Psoas muscle (tissue), 8 donors: Measurements from ENCODE around the gene KRT7. TPM values are rescaled to one million over a fixed set of nuclear protein-coding genes. Genes with fewer than 3 reads are reported as not detected.
A peak's percentile ranks its signal among the peaks of the same experiment; 100 is the strongest.
"Not testable (repeated sequence)": the region's sequence is repeated elsewhere in the genome, so short reads cannot be mapped to it uniquely, and the experiment has no call there.

Experiments
- ATAC-seq, 4 donors: fragments of 200-7000 bp; cut with Tn5 transposase; one replicate each; pipeline ENCODE4 v1.9.1; 2020; ENCODE audit warnings: moderate library complexity in 3 of 4, mild to moderate bottlenecking in 2 of 4
- DNase-seq, 2 donors: peaks; one replicate each; pipeline ENCODE4 v3.0.0-alpha.2; 2020
- H3K27ac ChIP-seq: fragments of 200-600 bp; one replicate; pipeline ENCODE4 v1.8.0; 2022
- H3K27me3 ChIP-seq, 3 donors: fragments of 200-600 bp in 1 of 3; one replicate each; pipeline versions ENCODE4 v1.6.1 to v1.8.0; 2013 to 2022; ENCODE audit warnings: low read length in 2 of 3, mild to moderate bottlenecking in 2 of 3, moderate library complexity in 1 of 3; ENCODE audit not compliant: insufficient read depth in 3 of 3
- H3K36me3 ChIP-seq, 2 donors: fragments of 200-600 bp in 1 of 2; one replicate each; pipeline versions ENCODE4 v1.6.1 to v1.8.0; 2013 to 2022; ENCODE audit warnings: low read depth in 1 of 2, mild to moderate bottlenecking in 1 of 2, moderate library complexity in 1 of 2; ENCODE audit not compliant: insufficient read depth in 1 of 2
- H3K4me1 ChIP-seq: fragments of 200-600 bp; one replicate; pipeline ENCODE4 v1.8.0; 2022
- H3K4me3 ChIP-seq: fragments of 200-600 bp; one replicate; pipeline ENCODE4 v1.8.0; 2022; ENCODE audit warnings: mild to moderate bottlenecking
- H3K9me3 ChIP-seq: fragments of 200-600 bp; one replicate; pipeline ENCODE4 v1.8.0; 2022
- whole genome bisulfite sequencing, 3 donors: extraction: QIAGEN DNeasy Blood & Tissue Kit; methylation state at CpG; one replicate each; pipeline versions ENCODE4 v1.1.6 to v1.1.7; 2013; 5-methylcytosine and 5-hydroxymethylcytosine counted together
- intact Hi-C, 2 donors: fragments of 100-400 bp; cut with DNase I; formaldehyde crosslinking; loops; one replicate each; pipeline versions ENCODE4 v1.11.0 to v1.14.2; 2022
- polyA plus RNA-seq, 3 donors: library from polyadenylated mRNA; stranded (reverse); fragments of 200-250 nt; gene quantifications; one replicate each; pipeline ENCODE4 v1.2.3, GENCODE V29; 2013
- total RNA-seq, 4 donors: library from RNA; stranded (reverse); fragmentation: NEBNext Ultra II Directional in 2 of 4; extraction: Animal tissue kit (Norgen Biotek cat#: 25700) in 2 of 4; gene quantifications; one replicate each; pipeline versions ENCODE4 v1.2.1 to v1.2.4, GENCODE V29; 2021 to 2023
- TF ChIP-seq, protein P1 (sequence below): fragments of 200-600 bp; IDR thresholded peaks from one replicate; pipeline ENCODE4 v1.8.0; 2022; ENCODE audit warnings: antibody characterized with exemption
- donor health status: healthy with polysubstance abuse.
- donor health status: DM: no; HTN: no; CAD: no; lungs with moderate emphysema.
- donor health status: Bipolar disorder and iron deficiency.
- donor health status: healthy.
- donor health status: DM: yes; HTN: yes; CAD: no.
- donor health status: DM: no; HTN: no; CAD: no.
- donor health status: DM: no; HTN: no; CAD: no.
- donor health status: DM: yes; HTN: yes; CAD: no.

Gene KRT7
- total and polyA plus RNA-seq, 7 donors = 0.39 to 3.9 (median 1.6) TPM

GRCh38 chr12:52280796-52281560 lies 47.9 kb downstream of the KRT7 start:
- intact Hi-C loops = no loop called here
- DNase-seq = peak; percentile 77 to 79
- Histone ChIP-seq H3K4me3 (no peak overlapping the region), H3K4me1 (peaks cover 7% of the 10 kb centered on the region), H3K27ac (peak overlapping the region; percentile 39), H3K36me3 (no peaks in the 10 kb centered on the region), H3K9me3 (no peaks in the 10 kb centered on the region), H3K27me3 (no peaks in the 10 kb centered on the region)
- 36 to 48% (median 42%) methylated on average over 4 of the region's 4 CpGs for WGBS, 3 donors
- peak; percentile 28 to 73 (median 67) for ATAC-seq
- TF ChIP-seq, protein P1, sequence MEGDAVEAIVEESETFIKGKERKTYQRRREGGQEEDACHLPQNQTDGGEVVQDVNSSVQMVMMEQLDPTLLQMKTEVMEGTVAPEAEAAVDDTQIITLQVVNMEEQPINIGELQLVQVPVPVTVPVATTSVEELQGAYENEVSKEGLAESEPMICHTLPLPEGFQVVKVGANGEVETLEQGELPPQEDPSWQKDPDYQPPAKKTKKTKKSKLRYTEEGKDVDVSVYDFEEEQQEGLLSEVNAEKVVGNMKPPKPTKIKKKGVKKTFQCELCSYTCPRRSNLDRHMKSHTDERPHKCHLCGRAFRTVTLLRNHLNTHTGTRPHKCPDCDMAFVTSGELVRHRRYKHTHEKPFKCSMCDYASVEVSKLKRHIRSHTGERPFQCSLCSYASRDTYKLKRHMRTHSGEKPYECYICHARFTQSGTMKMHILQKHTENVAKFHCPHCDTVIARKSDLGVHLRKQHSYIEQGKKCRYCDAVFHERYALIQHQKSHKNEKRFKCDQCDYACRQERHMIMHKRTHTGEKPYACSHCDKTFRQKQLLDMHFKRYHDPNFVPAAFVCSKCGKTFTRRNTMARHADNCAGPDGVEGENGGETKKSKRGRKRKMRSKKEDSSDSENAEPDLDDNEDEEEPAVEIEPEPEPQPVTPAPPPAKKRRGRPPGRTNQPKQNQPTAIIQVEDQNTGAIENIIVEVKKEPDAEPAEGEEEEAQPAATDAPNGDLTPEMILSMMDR = no peak

- ATAC-seq = no peak
- Histone ChIP-seq H3K9me3 (no peaks in the 10 kb centered on the region), H3K27me3 (no peaks in the 10 kb centered on the region), H3K4me3 (no peak overlapping the region), H3K36me3 (no peaks in the 10 kb centered on the region), H3K27ac (no peak overlapping the region), H3K4me1 (peaks cover 7% of the 10 kb centered on the region)
- DNase-seq = no peak
- intact Hi-C loops = no loop called here
- WGBS, 3 donors = 69 to 88% (median 77%) methylated on average over 4 of the region's 4 CpGs
- TF ChIP-seq, protein P1 = no peak
Measured at GRCh38 chr12:52284562-52285171, 51.6 kb downstream of the KRT7 start.

DNA sequence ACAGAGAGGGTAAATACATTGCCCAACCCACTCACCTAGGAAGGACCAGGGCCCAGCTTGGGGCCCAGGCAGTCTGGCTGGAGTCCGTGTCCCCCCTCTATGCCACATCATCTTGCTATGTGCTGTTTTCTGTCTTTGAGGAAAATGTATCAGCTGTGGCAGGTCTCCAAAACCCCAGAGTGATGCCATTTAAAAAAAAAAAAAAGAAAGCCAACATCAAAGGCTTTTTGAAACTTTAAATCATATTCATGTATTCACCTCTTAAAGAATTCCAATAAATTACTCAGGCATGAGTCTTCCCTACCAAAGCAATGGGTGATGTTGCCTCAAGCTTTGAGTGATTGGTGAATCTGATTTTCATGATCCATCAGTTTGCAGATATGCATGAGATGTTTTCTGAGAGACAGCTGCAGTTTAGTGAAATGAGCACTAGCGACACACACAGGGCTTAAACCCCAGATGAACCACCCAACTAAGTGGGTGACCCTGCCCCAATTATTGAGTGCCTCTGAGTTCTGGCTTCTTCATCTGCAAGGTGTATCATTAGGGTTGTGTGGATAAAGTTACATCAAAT lies 52.2 kb downstream of the KRT7 start:
- intact Hi-C loops = no loop called here
- H3K36me3 ChIP-seq = no peaks in the 10 kb centered on the region
- H3K9me3 ChIP-seq = no peaks in the 10 kb centered on the region
- 92 to 98% (median 93%) methylated on average over 2 of the region's 2 CpGs for WGBS, 3 donors
- no peak overlapping the region for H3K27ac ChIP-seq
- TF ChIP-seq, protein P1 = no peak
- no peaks in the 10 kb centered on the region for H3K27me3 ChIP-seq
- DNase-seq (no peak), ATAC-seq (no peak)
- H3K4me1 ChIP-seq = peaks cover 6% of the 10 kb centered on the region
- no peak overlapping the region for H3K4me3 ChIP-seq

DNA sequence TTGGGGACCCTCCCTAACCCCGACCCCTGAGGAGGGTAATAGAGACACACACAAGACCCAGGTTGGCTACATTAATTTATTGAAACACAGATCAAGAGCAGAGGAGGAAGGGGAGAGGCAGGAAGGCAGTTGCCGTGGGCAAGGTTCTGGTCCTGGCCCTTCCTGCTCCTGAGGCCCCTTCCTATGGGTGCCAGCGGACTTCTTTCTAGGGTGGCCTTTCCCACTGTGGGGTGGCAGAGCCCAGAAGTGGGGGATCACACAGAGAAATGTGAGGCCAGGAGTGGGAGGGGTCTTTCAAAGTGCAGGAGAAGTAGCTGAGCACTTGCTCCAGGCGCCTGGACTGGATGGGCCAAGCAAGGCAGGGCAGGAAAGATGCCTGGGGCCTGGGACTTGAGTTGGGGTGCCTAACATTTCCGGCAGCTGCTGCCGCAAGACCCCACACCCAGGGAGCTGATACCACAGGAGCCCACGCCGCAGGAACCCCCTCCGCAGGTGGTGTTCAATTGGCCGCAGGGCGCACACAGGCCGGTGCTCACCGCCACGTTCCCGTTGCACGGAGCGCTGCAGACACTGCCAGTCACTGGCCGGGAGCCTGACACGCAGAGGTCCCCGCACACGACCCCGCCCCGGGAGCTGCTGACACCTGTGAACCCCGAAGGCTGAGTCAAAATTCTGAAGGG lies 52.9 kb downstream of the KRT7 start:
- Histone ChIP-seq H3K27ac (no peak overlapping the region), H3K27me3 (no peaks in the 10 kb centered on the region), H3K9me3 (no peaks in the 10 kb centered on the region), H3K36me3 (no peaks in the 10 kb centered on the region), H3K4me1 (no peaks in the 10 kb centered on the region), H3K4me3 (no peak overlapping the region)
- TF ChIP-seq, protein P1 = no peak
- intact Hi-C loops = no loop called here
- WGBS, 3 donors = 88 to 89% (median 89%) methylated on average over 24 of the region's 24 CpGs
- DNase-seq (no peak), ATAC-seq (no peak)

- H3K36me3 ChIP-seq, DNase-seq, H3K9me3 ChIP-seq, H3K4me1 ChIP-seq, intact Hi-C loops, H3K27ac ChIP-seq, ATAC-seq, H3K4me3 ChIP-seq, H3K27me3 ChIP-seq: not testable (repeated sequence)
- 88 to 91% (median 89%) methylated on average over 15 to 21 of the region's 21 CpGs for WGBS, 3 donors
Measured at GRCh38 chr12:52286857-52287785, 54.1 kb downstream of the KRT7 start.

- H3K36me3 ChIP-seq, DNase-seq, H3K9me3 ChIP-seq, H3K27me3 ChIP-seq, H3K27ac ChIP-seq, ATAC-seq, H3K4me1 ChIP-seq, intact Hi-C loops, H3K4me3 ChIP-seq: not testable (repeated sequence)
- WGBS, 3 donors = 88 to 92% (median 89%) methylated on average over 17 of the region's 17 CpGs
Measured at GRCh38 chr12:52287816-52288805, 55.1 kb downstream of the KRT7 start.
